Measurements from ENCODE around the gene CD99L2.
"Not testable (repeated sequence)": the region's sequence is repeated elsewhere in the genome, so short reads cannot be mapped to it uniquely, and the experiment has no call there.

CD99L2 gene

GRCh38 chrX:150854856-150855255 is 43.6 kb downstream of the CD99L2 start:
- no peak for DNase-seq (ENCODE audit: low read depth)

GRCh38 chrX:150849996-150850720 is 48.3 kb downstream of the CD99L2 start:
- DNase-seq (ENCODE audit: low read depth) = no peak

- DNase-seq (ENCODE audit: low read depth) = no peak
Observed at GRCh38 chrX:150849486-150849885, 49.0 kb downstream of the CD99L2 start.

GRCh38 chrX:150848914-150849365 is 49.5 kb downstream of the CD99L2 start:
- no peak for DNase-seq (ENCODE audit: low read depth)

GRCh38 chrX:150847088-150847487 is 51.4 kb downstream of the CD99L2 start:
- DNase-seq (ENCODE audit: low read depth) = no peak

GRCh38 chrX:150846130-150846529 is 52.3 kb downstream of the CD99L2 start:
- DNase-seq (ENCODE audit: low read depth) = no peak

DNA sequence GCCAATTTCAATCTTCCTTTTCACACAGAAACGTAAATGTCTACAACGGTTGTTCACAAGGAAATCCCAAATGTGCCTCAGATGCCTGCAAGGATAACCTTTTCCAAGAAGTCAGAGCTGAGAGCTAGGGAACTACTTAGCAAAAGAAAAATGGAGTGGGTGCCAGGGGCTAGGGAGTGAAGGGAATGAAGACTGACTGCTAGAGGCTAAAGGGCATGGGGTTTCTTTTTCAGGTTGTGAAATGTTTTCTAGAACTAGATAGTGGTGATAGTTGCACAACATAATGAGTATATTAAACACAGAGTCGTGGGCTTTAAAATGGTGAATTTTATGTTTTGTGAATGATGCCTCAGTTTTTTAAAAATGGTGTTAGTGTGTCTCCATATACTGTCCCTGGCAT is 53.4 kb downstream of the CD99L2 start:
- DNase-seq (ENCODE audit: low read depth) = no peak

DNA sequence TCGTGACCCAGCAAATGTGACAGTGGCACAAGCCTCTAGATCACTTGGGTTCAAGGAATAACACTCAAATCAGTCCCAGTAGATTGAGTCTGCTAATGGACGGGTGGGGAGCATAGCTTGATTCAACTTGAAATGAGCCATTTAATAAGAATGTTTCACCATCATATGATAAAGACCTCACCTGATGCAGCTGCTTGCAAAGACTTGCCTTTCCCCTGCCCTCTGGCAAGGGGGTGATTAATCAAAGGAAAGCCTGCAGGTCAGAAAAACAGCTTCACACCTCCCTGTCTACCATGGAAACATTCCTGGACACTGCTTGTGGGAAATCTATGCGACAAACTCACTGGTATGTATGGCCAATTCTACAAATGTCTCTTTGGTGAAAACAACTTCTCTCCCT is 54.5 kb downstream of the CD99L2 start:
- no peak for DNase-seq (ENCODE audit: low read depth)

GRCh38 chrX:150842198-150842685 is 56.2 kb downstream of the CD99L2 start:
- no peak for DNase-seq (ENCODE audit: low read depth)

- no peak for DNase-seq (ENCODE audit: low read depth)
Observed at GRCh38 chrX:150841456-150842197, 56.8 kb downstream of the CD99L2 start.

GRCh38 chrX:150837845-150838244 is 60.6 kb downstream of the CD99L2 start:
- no peak for DNase-seq (ENCODE audit: low read depth)

DNA sequence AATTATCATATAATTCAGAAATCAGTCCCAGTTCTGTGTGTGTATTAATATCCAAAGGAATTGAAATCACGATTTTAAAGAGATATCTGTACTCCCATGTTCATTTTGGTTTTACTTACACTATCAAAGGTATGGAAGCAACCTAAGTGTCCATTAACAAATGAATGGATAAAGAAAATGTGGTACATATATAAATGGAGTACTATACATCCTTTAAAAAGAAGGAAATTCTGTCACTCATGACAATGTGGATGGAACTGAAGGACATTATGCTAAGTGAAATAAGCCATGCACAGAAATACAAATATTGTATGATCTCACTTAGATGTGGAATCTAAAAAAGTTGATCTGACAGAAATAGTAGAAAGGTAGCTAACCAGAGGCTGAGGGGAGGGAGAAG is 63.8 kb downstream of the CD99L2 start:
- no peak for DNase-seq (ENCODE audit: low read depth)

- DNase-seq (ENCODE audit: low read depth) = no peak
Observed at GRCh38 chrX:150833454-150834056, 64.9 kb downstream of the CD99L2 start.

DNA sequence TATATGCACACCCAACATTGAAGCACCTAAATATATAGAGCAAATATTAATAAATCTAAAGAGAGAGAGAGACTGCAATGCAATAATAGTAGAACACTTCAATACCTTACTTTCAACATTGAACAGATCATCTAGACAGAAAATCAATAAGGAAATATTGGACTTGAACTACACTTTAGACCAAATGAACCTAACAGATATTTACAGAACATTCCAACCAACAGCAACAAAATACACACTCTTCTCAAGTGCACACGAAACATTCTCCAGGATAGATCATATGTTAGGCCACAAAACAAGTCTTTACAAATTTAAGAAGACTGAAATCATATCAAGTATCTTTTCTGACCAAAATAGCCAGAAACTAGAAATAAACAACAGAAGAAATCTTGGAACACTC is 66.6 kb downstream of the CD99L2 start:
- no peak for DNase-seq (ENCODE audit: low read depth)

DNA sequence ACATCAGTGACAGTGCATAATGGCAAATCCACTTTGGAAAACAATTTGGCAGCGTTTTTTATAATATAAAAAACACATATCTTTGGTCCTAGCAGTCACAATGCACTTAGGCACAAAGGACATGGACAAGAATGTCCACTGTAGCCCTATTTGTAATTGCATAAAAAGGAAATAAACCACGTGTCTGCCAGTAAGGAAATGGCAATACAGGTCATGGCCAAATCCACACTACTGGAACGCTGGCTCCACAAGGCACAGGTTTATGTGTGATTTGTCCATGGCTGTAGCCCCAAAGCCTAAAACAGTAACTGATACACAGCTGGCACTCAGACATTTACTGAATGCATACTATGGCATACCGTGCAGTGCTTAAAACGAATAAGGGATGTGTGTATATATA is 69.7 kb downstream of the CD99L2 start:
- DNase-seq (ENCODE audit: low read depth) = no peak

GRCh38 chrX:150824352-150824751 is 74.1 kb downstream of the CD99L2 start:
- not testable (repeated sequence) for DNase-seq (ENCODE audit: low read depth)

DNA sequence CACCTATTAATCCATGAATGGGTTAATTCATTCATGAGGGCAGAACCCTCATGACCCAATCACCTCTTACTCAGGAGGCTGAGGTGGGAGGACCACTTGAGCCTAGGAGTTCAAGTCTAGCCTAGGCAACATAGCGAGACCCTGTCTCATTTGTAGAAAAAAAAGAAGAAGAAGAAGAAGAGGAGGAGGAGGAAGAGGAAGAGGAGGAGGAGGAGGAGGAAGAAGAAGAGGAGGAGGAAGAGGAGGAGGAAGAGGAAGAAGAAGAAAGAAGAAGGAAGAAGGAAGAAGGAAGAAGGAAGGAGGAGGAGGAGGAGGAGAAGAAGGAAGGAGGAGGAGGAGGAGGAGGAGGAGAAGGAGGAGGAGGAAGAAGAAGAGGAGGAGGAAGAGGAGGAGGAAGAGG is 74.6 kb downstream of the CD99L2 start:
- DNase-seq (ENCODE audit: low read depth) = not testable (repeated sequence)

DNA sequence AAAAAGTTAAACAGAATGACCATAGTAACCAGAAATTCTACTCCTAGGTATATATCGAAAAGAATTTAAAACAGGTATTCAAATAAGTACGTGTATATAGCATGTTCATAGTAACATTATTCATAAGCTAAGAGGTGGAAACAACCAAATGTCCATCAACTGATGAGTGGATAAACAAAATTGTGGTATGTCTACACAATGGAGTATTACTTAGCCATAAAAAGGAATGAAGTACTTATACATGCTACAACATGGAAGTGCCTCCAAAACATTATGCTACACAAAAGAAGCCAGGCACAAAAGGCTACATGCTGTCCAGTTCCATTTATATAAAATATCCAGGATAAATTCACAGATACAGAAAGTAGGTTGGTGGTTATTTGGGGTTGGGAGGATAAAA is 76.5 kb downstream of the CD99L2 start:
- no peak for DNase-seq (ENCODE audit: low read depth)

GRCh38 chrX:150813922-150814321 is 84.5 kb downstream of the CD99L2 start:
- DNase-seq (ENCODE audit: low read depth) = no peak

GRCh38 chrX:150806827-150807226 is 91.6 kb downstream of the CD99L2 start:
- no peak for DNase-seq (ENCODE audit: low read depth)

DNA sequence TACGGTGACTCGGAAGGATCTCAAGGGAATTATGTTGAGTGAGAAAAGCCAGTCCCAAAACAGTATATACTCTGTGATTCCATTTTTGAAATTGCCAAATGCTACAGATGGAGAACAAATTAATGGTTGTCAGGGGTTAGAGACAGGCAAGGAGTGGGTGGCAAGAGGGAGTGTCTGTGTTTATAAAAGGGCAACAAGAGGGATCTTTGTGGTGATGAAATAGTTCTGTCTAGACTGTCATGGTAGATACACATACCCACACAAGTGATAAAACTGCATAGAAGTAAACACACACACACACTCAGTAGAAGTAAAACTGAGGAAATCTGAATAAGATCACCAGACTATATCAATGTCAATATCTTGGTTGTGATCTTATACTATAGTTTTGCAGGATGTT is 92.7 kb downstream of the CD99L2 start:
- no peak for DNase-seq (ENCODE audit: low read depth)

GRCh38 chrX:150792949-150793527 is 105.4 kb downstream of the CD99L2 start:
- DNase-seq (ENCODE audit: low read depth) = no peak

GRCh38 chrX:150790021-150790420 is 108.4 kb downstream of the CD99L2 start:
- no peak for DNase-seq (ENCODE audit: low read depth)

Data from fibroblast of the conjunctiva (primary cell).